Stimulated activated CD4-positive, alpha-beta T cell treated with anti-CD3 and anti-CD28 coated beads, Interleukin-12 subunit alpha, Interleukin-12 subunit beta, amount 100 ng/mL, for 4 hours (primary cell): ENCODE data around the gene SEC23B.

ENCODE experiments used
- DNase-seq: peaks from one replicate; pipeline ENCODE4 v3.0.0-alpha.2; 2020

The SEC23B gene

DNA sequence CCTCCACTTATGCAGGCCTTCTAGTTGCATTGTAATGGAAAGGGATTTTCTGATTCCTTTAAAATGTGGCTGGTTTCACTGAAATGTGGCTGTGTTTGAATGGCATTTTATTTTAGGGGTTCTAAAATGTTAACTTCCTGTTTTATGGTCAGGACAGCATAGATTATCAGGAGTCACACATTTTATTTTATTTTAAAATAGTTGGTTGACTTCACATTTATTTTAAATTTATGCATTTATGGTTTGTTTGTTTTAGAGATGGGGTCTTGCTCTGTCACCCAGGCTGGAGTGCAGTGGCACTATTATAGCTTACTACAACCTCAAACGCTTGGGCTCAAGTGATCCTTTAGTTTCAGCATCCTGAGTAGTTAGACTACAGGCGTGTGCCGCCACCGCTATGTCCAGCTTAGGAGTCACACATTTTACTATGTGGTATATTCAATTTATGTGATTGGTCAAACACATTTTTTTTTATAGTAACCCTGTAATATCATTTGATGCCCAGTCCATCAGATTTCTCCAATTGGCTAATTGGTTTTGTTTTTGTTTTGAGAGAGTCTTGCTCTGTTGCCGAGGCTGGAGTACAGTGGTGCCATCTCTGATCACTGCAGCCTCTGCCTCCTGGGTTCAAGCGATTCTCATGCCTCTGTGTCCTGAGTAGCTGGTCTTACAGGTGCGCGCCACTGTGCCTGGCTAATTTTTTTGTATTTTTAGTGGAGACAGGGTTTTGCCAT, 82.4 kb downstream of the SEC23B start:
- no peak for DNase-seq

DNA sequence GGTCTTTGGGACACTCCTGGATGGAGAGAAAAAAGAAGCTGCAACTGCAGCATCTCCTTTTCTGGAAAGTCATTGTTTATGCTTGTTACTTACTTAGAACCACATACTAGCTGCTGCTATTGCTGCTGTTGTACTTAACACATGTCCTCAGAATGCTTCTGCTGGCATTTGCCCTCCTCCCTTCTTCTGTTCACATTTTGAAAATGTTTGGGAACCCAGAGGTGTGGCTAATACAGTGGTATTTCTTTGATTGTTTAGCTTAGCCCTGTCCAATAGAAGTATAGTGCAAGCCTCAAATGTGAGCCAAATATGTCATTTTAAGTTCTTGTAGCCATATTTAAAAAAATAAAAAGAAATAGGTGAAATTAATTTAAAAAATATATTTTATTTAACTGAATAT, 88.5 kb downstream of the SEC23B start:
- no peak for DNase-seq

DNA sequence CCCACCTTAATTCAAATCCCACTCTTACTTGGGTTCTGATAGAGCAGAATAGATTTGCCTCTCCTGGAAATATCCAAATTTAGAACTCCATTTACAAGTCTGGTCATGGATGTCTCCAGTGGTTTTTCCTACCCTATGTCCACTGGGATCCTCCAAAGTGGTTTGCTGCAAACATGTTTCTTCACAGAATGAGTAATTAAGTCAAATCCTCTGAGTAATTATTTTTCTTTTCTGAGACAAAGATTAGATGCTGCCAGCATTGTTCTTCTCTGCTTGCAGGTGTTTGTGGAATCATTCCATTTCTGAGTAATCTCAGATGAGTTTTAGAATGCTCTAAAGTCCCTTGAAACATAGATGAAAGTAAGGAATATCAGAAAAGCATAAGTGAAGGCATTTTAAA, 102.0 kb downstream of the SEC23B start:
- no peak for DNase-seq
